ENCODE data around the gene EDA. TPM values are rescaled to one million over a fixed set of nuclear protein-coding genes. Genes with fewer than 3 reads are reported as not detected.
"Not testable (repeated sequence)": the region's sequence is repeated elsewhere in the genome, so short reads cannot be mapped to it uniquely, and the experiment has no call there.

EDA gene
- total RNA-seq, 1 donor from 2014 or later = 1.1 TPM

DNA sequence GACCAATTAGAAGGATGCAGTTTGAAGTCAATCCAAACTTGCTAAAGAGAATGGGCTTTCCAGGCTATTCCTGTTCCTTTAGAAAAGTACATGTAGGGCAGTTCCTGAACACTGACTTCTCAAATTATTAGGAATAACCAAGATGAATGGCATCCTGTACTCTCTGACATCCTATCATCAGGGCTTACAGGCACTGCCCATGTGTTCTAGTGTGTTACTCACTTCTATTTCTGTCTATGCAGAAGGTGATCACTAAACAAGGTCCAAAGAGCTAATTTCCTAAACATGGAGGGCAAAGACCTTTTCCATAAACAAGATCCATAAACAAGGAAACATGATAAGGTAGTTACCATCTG lies 380.2 kb downstream of the EDA start:
- no peak for DNase-seq (ENCODE audit: low spot score)
- H3K27ac Mint-ChIP-seq (ENCODE audit: unreplicated experiment) = no peak overlapping the region
- H3K36me3 Mint-ChIP-seq (ENCODE audit: low read depth) = no peaks in the 10 kb centered on the region
- H3K9me3 Mint-ChIP-seq (ENCODE audit: low read depth) = peaks cover 26% of the 10 kb centered on the region
- H3K27me3 Mint-ChIP-seq (ENCODE audit: low read depth) = no peaks in the 10 kb centered on the region
- TF ChIP-seq, protein P1, sequence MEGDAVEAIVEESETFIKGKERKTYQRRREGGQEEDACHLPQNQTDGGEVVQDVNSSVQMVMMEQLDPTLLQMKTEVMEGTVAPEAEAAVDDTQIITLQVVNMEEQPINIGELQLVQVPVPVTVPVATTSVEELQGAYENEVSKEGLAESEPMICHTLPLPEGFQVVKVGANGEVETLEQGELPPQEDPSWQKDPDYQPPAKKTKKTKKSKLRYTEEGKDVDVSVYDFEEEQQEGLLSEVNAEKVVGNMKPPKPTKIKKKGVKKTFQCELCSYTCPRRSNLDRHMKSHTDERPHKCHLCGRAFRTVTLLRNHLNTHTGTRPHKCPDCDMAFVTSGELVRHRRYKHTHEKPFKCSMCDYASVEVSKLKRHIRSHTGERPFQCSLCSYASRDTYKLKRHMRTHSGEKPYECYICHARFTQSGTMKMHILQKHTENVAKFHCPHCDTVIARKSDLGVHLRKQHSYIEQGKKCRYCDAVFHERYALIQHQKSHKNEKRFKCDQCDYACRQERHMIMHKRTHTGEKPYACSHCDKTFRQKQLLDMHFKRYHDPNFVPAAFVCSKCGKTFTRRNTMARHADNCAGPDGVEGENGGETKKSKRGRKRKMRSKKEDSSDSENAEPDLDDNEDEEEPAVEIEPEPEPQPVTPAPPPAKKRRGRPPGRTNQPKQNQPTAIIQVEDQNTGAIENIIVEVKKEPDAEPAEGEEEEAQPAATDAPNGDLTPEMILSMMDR (IDR thresholded peaks at IDR 0.05) = no peak
- no peak overlapping the region for H3K4me3 Mint-ChIP-seq (ENCODE audit: unreplicated experiment)
- H3K4me1 Mint-ChIP-seq (ENCODE audit: low read depth) = no peaks in the 10 kb centered on the region

DNA sequence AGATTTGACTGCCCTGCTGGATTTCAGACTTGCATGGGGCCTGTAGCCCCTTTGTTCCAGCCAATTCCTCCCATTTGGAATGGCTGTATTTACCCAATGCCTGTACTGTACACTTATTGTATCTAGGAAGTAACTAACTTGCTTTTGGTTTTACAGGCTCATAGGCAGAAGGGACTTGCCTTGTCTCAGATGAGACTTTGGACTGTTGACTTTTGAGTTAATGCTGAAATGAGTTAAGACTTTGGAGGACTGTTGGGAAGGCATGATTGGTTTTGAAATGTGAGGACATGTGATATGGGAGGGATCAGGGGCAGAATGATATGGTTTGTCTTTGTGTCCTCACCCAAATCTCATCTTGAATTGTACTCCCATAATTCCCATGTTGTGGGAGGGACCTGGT lies 382.4 kb downstream of the EDA start:
- H3K27ac Mint-ChIP-seq (ENCODE audit: unreplicated experiment); H3K4me3 Mint-ChIP-seq (ENCODE audit: unreplicated experiment); H3K36me3 Mint-ChIP-seq (ENCODE audit: low read depth); H3K27me3 Mint-ChIP-seq (ENCODE audit: low read depth); DNase-seq (ENCODE audit: low spot score); H3K4me1 Mint-ChIP-seq (ENCODE audit: low read depth): not testable (repeated sequence)
- H3K9me3 Mint-ChIP-seq (ENCODE audit: low read depth) = peaks cover 21% of the 10 kb centered on the region

DNA sequence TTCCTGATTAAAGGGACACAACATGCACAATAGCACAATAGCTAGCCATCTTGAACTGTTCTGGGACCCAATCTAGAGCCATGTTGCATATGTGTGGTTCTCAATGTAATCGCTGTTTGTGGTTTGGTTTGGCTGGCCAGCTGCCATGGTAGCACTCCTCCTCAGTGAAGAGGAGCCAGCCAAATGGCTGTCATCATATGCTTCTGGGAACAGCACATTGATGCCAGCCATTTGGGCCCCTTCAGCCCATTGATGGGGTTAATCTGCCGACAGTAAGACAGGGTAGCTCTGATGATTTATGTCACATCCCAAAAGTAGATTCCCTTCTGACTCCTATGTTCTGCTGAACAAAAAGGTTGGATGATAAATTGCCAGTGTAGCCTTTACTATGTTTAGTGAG lies 385.4 kb downstream of the EDA start:
- Mint-ChIP-seq H3K27me3 (ENCODE audit: low read depth) (no peaks in the 10 kb centered on the region), H3K4me3 (ENCODE audit: unreplicated experiment) (no peak overlapping the region), H3K36me3 (ENCODE audit: low read depth) (no peaks in the 10 kb centered on the region), H3K27ac (ENCODE audit: unreplicated experiment) (no peak overlapping the region), H3K4me1 (ENCODE audit: low read depth) (no peaks in the 10 kb centered on the region), H3K9me3 (ENCODE audit: low read depth) (peaks cover 21% of the 10 kb centered on the region)
- DNase-seq (ENCODE audit: low spot score) = no peak
- TF ChIP-seq, protein P1 (IDR thresholded peaks at IDR 0.05) = no peak

DNA sequence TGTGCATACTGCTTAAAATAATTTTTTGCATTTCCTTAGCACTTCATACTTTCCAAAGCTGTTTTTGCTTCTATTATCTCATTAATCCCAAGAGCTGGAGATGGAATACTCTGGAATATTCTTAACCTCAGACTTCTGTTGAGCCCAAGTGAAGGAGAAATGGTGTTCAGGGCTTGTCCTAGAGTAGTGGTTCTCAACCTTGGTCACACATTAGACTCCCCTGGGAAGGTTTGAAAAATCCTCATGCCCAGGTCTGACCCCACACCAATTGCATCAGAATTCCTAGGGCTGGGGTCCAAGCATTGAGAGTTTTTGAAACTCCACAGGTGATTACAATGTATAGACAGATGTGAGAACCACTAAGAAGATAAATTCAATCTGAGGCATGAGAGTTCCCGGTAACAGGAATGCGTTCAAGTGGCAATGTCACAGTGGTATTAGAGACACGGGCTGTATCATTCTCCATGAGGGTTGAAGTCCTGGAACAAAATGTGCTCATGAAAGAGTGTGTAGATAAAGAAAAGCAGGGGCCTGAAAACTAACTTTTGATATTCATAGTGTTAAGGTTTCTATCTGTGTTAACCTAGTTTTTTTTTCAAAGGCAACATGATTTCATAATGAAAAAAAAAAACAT lies 385.9 kb downstream of the EDA start:
- Mint-ChIP-seq H3K27me3 (ENCODE audit: low read depth) (no peaks in the 10 kb centered on the region), H3K36me3 (ENCODE audit: low read depth) (no peaks in the 10 kb centered on the region), H3K27ac (ENCODE audit: unreplicated experiment) (no peak overlapping the region), H3K4me1 (ENCODE audit: low read depth) (no peaks in the 10 kb centered on the region), H3K4me3 (ENCODE audit: unreplicated experiment) (no peak overlapping the region), H3K9me3 (ENCODE audit: low read depth) (peaks cover 21% of the 10 kb centered on the region)
- TF ChIP-seq, protein P1 (IDR thresholded peaks at IDR 0.05) = no peak
- DNase-seq (ENCODE audit: low spot score) = no peak

DNA sequence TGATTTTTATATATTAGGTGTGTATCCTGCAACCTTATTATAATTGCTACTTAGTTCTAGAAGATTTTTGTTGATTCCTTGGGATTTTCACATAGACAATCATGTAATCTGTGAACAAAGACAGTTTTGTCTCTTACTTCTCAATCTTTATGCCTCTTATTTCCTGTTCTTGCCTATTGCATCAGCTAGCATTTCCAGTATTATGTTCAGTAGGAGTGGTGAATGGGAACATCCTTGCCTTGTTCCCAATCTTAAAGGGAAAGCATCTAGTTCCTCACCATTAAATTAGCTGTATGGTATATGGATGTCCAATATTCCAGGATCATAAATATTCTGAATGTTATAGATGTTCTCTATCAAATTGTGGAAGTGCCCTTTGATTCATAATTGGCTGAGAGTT lies 392.0 kb downstream of the EDA start:
- Mint-ChIP-seq H3K27me3 (ENCODE audit: low read depth) (no peaks in the 10 kb centered on the region), H3K9me3 (ENCODE audit: low read depth) (peaks cover 20% of the 10 kb centered on the region), H3K27ac (ENCODE audit: unreplicated experiment) (no peak overlapping the region), H3K36me3 (ENCODE audit: low read depth) (no peaks in the 10 kb centered on the region), H3K4me1 (ENCODE audit: low read depth) (no peaks in the 10 kb centered on the region), H3K4me3 (ENCODE audit: unreplicated experiment) (no peak overlapping the region)
- DNase-seq (ENCODE audit: low spot score) = no peak
- TF ChIP-seq, protein P1 (IDR thresholded peaks at IDR 0.05) = no peak

DNA sequence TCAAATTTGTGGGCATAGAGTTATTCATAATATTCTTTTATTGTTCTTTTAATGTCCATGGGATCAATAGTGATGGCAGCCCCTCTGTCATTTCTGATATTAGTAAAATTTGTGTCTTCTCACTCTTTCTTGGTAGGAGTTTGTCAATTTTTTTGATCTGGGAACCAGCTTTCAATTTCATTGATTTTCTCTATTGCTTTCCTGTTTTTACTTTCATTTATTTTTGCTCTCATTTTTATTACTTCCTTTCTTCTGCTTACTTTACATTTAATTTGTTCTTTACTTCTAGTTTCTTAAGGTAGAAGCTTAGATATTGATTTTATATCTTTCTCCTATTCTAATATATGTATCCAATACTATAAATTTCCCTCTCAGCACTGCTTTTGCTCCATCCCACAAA lies 393.1 kb downstream of the EDA start:
- H3K4me1 Mint-ChIP-seq (ENCODE audit: low read depth) = no peaks in the 10 kb centered on the region

More for the DNA sequence above, 393.1 kb downstream of the EDA start:
- Mint-ChIP-seq H3K9me3 (ENCODE audit: low read depth) (peaks cover 20% of the 10 kb centered on the region), H3K27ac (ENCODE audit: unreplicated experiment) (no peak overlapping the region), H3K4me3 (ENCODE audit: unreplicated experiment) (no peak overlapping the region), H3K36me3 (ENCODE audit: low read depth) (no peaks in the 10 kb centered on the region), H3K27me3 (ENCODE audit: low read depth) (no peaks in the 10 kb centered on the region)
- TF ChIP-seq, protein P1 (IDR thresholded peaks at IDR 0.05) = no peak
- DNase-seq (ENCODE audit: low spot score) = no peak

Measured in chondrocyte (in vitro differentiated cells).